Stimulated activated CD8-positive, alpha-beta memory T cell treated with anti-CD3 and anti-CD28 coated beads, Interleukin-7, amount 100 ng/mL, for 1 hour (primary cell): ENCODE data around the gene C6orf132.

ENCODE experiments used
- DNase-seq, 2 donors: peaks; one replicate each; pipeline ENCODE4 v3.0.0-alpha.2; 2020; ENCODE audit warnings: low read depth in 2 of 2

Gene C6orf132

DNA sequence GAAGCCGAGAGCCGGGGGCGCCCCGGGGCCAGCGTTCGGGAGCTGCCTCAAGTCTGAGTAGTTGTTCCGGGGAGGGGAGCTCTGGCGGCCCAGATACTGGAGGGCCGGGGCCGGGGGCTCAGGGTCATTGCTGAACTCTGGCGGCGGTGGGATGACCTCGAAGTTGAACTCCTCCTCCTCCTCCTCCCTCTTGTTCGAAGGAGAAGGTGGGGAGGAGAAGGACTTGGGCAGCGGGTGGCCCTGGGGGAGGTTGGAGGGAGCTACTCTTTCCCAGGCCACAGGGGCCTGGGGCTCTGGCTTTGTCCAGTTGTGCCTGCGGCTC, 37.7 kb downstream of the C6orf132 start:
- no peak for DNase-seq

DNA sequence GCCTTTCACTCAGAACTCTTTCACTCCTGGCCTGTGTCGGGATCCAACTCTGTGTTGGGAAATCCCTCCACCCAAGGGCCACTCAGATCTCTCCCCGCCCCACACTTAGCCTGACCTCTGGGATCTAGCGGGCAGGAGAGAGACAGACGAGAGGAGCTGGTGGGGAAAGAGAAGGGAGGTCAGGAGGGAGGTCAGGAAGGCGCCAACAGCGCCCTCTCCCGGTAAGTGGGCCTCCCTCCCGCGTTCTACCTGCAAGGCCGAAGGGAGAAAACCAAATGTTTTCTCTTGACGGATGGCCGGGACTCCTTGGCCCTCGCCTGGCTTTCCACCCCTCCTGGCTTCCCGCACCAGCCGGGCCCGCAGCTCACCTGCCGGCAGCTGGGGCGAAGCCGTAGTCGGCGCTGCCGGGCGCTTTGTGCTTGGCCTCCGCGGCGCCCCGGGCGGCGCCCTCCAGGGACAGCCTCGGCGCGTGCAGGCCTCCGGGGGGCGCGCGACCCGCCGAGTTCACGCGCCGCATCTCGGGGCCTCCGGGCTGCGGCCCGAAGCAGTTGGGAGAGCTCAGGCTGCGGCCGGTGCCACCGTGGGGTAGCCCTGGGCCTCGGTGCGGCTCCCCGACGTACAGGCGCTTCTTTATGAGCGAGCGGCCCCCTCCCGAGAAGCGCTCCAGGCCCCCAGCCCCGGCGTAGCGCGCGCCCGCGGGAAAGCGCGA, 38.2 kb downstream of the C6orf132 start:
- DNase-seq, result peak; percentile 35 to 44

DNA sequence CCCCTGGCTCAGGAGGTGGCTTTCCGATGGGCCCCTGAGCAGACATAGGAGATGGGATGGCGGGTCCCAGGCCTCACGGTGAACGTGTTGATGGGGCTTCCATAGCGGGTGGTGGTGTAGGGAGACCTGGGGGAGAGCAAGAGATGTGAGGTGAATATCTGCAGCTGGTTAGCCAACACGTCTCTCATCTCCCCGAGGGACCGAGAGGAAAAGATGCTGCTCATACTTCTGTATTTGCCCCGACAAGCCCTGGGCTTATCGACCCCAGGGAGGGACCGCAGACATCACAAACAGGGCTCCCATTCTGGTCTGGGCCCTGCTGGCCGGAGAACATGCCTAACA, 38.7 kb downstream of the C6orf132 start:
- no peak for DNase-seq

GRCh38 chr6:42103216-42103615, 39.2 kb downstream of the C6orf132 start:
- no peak for DNase-seq

DNA sequence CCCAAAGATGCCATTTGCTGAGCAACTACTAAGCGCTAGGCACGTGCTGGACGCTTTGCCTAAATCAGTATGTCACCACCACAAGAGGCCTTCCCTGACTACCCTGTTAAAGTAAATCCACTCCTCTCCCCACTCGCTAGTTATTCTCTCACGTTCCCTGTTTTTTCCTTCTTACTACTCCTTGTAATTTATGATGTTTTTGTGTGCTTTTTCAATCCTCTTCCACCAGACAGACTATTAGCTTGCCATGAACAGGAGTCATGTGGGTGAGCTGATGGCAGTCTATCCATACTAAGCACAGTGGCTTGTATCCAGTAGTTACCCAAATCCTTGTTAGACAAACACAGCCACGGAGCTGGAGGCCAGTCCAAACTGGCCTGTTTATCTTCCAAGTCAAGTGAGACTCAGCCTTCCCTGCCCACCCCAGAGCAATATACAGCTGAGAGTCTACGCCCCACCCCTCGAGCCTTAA, 41.2 kb downstream of the C6orf132 start:
- no peak for DNase-seq

- DNase-seq, result no peak
Observed at GRCh38 chr6:42100029-42100901, 42.2 kb downstream of the C6orf132 start.

DNA sequence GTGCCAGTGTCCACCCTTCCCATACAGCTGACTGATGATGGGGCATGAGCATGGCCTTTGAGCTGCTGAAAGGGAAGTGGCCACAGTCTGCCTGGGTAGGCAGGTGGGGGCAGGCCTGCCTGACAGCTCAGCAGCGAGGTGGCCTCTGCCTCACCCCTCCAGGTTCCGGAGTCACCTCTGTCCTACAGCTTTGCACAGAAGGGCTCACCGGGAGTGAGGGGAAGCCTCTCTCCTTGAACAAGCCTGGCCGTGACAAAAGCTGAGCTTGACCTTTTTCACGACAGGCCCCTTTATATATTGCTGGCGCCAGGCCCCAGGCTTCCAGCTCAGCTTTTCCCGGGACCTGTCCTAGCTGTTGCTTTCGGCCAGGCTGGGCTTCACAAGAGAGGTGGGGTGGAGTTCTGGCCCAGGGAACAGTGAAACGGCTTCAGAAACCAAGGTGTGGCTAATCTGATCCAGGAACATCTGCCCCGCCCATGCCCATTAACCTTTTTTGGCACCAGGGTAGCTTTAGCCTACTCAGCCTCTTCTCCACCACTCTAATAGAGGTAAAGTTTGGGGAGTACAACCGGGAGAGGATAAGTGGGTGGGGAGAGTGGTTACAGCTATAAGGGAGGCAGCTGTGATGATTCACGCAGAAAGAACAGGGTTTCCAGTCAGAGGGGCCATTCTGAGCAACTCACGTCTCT, 42.9 kb downstream of the C6orf132 start:
- no peak for DNase-seq

DNA sequence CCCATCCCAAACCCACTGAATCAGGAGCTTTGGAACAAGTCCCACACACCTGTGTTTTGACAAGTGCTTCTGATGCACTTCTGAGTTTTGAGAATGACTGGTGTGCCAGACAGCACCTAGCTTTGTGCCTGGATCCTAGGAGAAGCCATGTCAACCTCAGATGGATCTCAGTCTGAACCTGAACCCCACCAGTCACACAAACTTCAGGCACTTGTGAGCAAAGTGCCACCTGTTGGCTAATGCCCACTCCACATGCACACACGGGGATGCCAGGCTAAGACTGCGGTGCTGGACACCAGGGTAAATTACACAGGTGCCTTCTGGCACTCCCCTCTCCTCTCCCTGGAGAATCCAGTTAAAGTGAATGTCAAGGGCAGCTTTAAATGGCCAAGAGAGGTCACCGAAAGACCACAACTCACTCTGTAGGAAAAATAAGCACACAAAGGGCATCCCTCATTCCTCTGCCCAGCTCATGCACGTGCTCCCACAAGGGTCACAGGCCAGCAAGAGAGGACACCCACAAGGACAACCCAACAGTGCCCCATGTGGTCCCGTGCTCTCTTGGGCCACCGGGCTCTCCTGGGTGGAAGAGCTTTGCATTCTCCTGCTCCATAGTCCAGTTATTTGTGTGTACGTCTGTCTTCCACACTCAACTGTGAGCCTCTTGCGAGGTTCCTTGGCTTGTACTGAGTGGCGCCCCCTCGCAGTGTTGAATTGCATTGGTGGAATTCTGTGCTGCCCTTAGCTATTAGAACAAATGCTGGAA, 46.5 kb downstream of the C6orf132 start:
- no peak for DNase-seq

- DNase-seq, result no peak
Observed at GRCh38 chr6:42095094-42095493, 47.3 kb downstream of the C6orf132 start.

- no peak for DNase-seq
Observed at GRCh38 chr6:42093582-42094329, 48.7 kb downstream of the C6orf132 start.

DNA sequence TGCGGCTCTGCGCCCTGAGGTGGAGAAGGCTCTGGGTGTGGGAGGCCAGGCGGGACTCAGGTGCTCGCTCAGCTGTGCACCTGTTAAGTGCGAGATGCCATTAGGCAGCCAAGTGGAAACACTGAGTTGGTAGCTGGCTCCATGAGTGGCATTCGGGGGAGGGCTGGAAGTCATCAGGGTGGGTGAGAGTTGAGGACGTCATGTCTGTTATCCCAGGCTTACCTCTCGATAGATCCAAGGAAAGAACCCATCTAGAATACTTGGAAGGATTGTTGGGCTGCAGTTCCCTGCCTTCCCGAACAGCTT, 50.7 kb downstream of the C6orf132 start:
- no peak for DNase-seq

- no peak for DNase-seq
Observed at GRCh38 chr6:42090819-42091717, 51.4 kb downstream of the C6orf132 start.

DNA sequence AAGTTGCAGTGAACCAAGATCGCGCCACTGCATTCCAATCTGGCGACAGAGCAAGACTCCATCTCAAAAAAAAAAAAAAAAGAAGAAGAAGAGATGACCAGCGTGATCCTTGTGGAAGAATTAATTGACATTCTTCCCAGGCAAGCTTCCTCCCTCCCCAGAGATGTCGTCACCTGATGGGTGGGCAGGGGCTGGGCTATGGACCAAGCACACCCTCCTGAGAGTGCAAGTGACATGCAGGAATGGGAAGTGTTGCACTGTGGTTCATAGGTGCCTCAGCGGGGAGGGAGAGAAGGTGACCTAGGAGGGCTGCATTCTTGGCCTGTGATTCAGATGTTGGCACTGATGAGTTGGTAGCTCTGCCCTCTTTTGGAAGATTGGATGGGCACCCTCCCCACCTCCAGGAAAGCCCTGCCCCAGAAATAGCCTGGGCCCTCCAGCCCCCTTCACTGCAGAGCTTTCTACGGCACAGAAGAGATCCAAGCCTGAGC, 54.3 kb downstream of the C6orf132 start:
- no peak for DNase-seq

GRCh38 chr6:42086046-42087035, 56.1 kb downstream of the C6orf132 start:
- no peak for DNase-seq

DNA sequence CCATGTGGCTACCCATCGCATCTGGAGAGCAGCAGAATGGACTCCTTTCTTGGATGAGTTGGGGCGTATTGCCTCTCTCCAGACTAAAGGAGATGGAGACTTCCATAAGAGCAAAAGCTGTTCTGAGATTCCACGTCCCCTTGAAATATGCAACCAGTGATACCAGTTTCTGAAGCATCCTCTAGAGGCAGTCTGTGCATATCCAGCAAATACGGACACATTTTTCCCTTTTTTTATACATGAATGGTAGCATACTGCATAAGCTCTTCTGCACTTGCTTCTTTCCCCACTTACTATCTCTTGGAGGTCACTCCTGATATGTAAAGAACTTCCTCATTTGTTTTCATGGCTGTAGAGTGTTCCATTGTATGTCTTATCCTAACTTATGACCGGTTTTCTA, 57.5 kb downstream of the C6orf132 start:
- DNase-seq, result no peak

DNA sequence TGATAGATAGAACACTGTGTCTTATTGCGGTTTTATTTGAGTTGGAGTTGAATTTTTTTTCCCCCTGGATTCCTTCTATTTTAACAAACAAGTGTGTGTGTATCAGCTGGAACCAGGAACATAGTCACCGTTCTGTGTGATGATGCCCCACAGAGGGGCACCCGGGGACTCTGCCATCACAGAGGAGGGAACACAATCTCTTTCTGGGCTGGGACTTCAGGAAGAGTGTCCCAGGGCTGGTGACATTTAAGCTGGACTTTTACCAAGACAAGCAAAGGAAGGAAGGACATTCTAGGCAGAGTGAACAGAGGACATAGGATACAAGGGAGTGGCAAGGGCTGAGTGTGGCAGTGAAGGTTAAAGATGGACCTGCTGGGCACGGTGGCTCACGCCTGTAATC, 58.9 kb downstream of the C6orf132 start:
- DNase-seq, result no peak

DNA sequence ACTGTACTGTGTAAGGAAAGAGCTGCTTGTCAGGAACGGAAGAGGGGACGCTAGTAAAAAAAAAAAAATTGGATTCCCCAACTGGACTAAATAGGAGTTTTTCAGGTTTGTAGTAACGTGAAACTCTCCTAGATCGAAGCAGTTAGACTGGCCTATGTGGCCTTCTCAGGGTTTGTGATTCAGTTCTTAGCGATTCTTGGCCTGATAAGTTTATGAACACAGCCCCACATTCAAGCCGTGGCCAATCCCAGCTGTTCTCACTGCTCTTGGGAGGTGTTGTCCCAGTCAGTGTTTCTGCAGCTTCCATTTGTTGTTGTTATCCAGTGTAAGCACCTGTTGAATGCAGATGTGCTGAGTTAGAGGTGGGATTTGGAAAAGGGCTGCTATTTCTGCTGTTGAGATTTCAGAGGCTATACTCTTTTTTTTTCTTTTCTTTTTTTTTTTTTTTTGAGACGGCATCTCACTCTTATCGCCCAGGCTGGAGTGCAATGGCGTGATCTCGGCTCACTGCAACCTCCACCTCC, 62.4 kb downstream of the C6orf132 start:
- DNase-seq, result no peak

DNA sequence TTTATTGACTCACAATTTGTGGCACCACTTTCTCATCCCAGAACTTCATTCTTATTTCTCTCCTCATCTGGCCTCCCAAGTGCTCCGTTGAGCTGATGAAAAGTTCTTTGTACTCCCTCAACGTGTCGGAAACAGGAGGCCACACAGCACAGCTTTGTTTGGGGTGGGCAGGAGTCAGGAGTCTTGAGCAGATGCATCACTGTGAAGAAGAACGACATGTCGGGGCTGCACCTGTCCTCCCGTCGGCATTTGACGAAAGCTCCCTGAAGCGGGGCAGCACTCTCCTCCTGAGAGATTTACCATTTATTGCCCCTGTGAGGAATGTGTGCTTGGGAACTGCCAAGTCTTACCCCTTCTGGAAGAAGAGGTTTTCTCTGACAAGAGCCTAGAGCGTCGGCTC, 64.0 kb downstream of the C6orf132 start:
- no peak for DNase-seq
